ENCODE measurements around the gene DNM2. TPM values are rescaled to one million over a fixed set of nuclear protein-coding genes. Genes with fewer than 3 reads are reported as not detected.
"Not testable (repeated sequence)": the region's sequence is repeated elsewhere in the genome, so short reads cannot be mapped to it uniquely, and the experiment has no call there.

Gene DNM2
- total RNA-seq, 2 donors from 2014 or later = 403 to 422 TPM

GRCh38 chr19:10868872-10869547 is 151.1 kb downstream of the DNM2 start:
- ATAC-seq (no peak), DNase-seq (ENCODE audit: low spot score) (no peak)
- Mint-ChIP-seq H3K27ac (peak overlapping the region; percentile 78 to 98), H3K27me3 (no peaks in the 10 kb centered on the region), H3K36me3 (no peaks in the 10 kb centered on the region), H3K4me1 (ENCODE audit: low read depth in 2 of 2) (peaks cover 28 to 32% of the 10 kb centered on the region in 2 donors), H3K4me3 (no peak overlapping the region), H3K9me3 (no peaks in the 10 kb centered on the region)

DNA sequence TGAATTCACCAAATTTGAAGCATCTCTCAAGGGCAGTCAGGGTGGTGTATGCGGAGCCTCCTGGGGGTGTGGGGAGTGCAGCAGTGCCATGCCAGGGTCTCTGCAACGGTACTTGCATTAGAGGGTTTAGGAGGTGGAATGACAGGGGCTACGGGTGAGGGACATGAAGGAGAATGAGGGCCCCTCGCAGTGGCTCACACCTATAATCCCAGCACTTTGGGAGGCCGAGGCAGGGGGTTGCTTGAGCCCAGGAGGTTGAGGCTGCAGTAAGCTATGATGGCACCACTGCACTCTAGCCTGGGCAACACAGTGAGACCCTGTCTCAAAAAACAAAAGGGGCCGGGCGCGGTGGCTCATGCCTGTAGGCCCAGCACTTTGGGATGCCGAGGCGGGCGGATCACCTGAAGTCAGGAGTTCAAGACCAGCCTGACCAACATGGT is 152.0 kb downstream of the DNM2 start:
- not testable (repeated sequence) for H3K27me3 Mint-ChIP-seq, ATAC-seq

GRCh38 chr19:10870501-10870954 is 152.6 kb downstream of the DNM2 start:
- Mint-ChIP-seq H3K4me1 (ENCODE audit: low read depth in 2 of 2) (peaks cover 21 to 27% of the 10 kb centered on the region in 2 donors), H3K9me3 (no peaks in the 10 kb centered on the region), H3K27me3 (no peaks in the 10 kb centered on the region), H3K4me3 (peak overlapping the region; percentile 89), H3K36me3 (no peaks in the 10 kb centered on the region), H3K27ac (peak overlapping the region; percentile 85 to 90)
- DNase-seq (ENCODE audit: low spot score) (no peak), ATAC-seq (no peak)

More for the DNA sequence above, 152.0 kb downstream of the DNM2 start:
- H3K4me1 Mint-ChIP-seq (ENCODE audit: low read depth in 2 of 2) = peaks cover 21 to 27% of the 10 kb centered on the region in 2 donors
- H3K36me3 Mint-ChIP-seq; DNase-seq (ENCODE audit: low spot score); H3K9me3 Mint-ChIP-seq: not testable (repeated sequence)
- H3K27ac Mint-ChIP-seq = peak overlapping the region; percentile 85 to 90
- H3K4me3 Mint-ChIP-seq = peak overlapping the region; percentile 89

- no peaks in the 10 kb centered on the region for H3K9me3 Mint-ChIP-seq
- no peaks in the 10 kb centered on the region for H3K36me3 Mint-ChIP-seq
- peak within 1 kb of the TSS; percentile 89 for H3K4me3 Mint-ChIP-seq
- H3K4me1 Mint-ChIP-seq (ENCODE audit: low read depth in 2 of 2) = peaks cover 21 to 27% of the 10 kb centered on the region in 2 donors
- H3K27me3 Mint-ChIP-seq = no peaks in the 10 kb centered on the region
- ATAC-seq (peak; percentile 95), DNase-seq (ENCODE audit: low spot score) (peak; percentile 99)
- peak within 1 kb of the TSS; percentile 85 to 90 for H3K27ac Mint-ChIP-seq
Measured at GRCh38 chr19:10870955-10871603, 153.2 kb downstream of the DNM2 start, which contains the start of gene CARM1. CARM1 (plus strand) TSS chr19:10871553; CDS start chr19:10871703, 150 bp downstream.

- peak overlapping the region; percentile 62 to 87 for H3K27ac Mint-ChIP-seq
- ATAC-seq = peak in 1 of 2 donors; percentile 0
- no peaks in the 10 kb centered on the region for H3K36me3 Mint-ChIP-seq
- H3K4me3 Mint-ChIP-seq = peak overlapping the region; percentile 86
- H3K9me3 Mint-ChIP-seq = no peaks in the 10 kb centered on the region
- peak; percentile 64 for DNase-seq (ENCODE audit: low spot score)
- H3K27me3 Mint-ChIP-seq = no peaks in the 10 kb centered on the region
- H3K4me1 Mint-ChIP-seq (ENCODE audit: low read depth in 2 of 2) = peaks cover 25 to 30% of the 10 kb centered on the region in 2 donors
Measured at GRCh38 chr19:10871711-10872545, 154.0 kb downstream of the DNM2 start.

- DNase-seq (ENCODE audit: low spot score) = no peak
- H3K9me3 Mint-ChIP-seq = no peaks in the 10 kb centered on the region
Measured at GRCh38 chr19:10872546-10873107, 154.7 kb downstream of the DNM2 start.

DNA sequence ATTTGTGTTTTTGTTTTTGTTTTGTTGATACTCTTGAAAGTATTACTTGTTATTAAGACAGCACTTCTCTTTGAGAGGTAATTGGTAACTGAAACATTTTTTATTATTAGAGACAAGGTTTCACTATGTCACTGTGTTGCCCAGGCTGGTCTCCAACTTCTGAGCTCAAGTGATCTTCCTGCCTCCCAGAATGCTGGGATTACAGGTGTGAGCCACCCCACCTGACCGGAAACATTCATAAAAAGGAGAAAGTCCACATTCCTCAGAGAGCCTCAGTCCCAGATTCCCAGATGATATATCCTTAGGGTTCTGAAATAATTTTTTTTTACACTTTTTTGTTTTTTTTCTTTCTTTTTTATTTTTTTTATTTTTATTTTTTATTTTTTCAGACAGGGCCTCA is 156.1 kb downstream of the DNM2 start:
- Mint-ChIP-seq H3K9me3 (no peaks in the 10 kb centered on the region), H3K36me3 (no peaks in the 10 kb centered on the region), H3K27me3 (no peaks in the 10 kb centered on the region), H3K4me1 (ENCODE audit: low read depth in 2 of 2) (peaks cover 31 to 32% of the 10 kb centered on the region in 2 donors), H3K27ac (no peak overlapping the region), H3K4me3 (no peak overlapping the region)
- ATAC-seq = no peak
- DNase-seq (ENCODE audit: low spot score) = no peak

More at GRCh38 chr19:10872546-10873107, 154.7 kb downstream of the DNM2 start:
- Mint-ChIP-seq H3K27ac (peak overlapping the region; percentile 62 to 87), H3K36me3 (no peaks in the 10 kb centered on the region), H3K4me1 (ENCODE audit: low read depth in 2 of 2) (peaks cover 27 to 32% of the 10 kb centered on the region in 2 donors), H3K4me3 (peak overlapping the region; percentile 86), H3K27me3 (no peaks in the 10 kb centered on the region)
- no peak for ATAC-seq

GRCh38 chr19:10876459-10877240 is 158.8 kb downstream of the DNM2 start:
- peaks cover 31 to 33% of the 10 kb centered on the region in 2 donors for H3K4me1 Mint-ChIP-seq (ENCODE audit: low read depth in 2 of 2)
- ATAC-seq = peak; percentile 80 to 83
- peak overlapping the region; percentile 59 to 79 for H3K27ac Mint-ChIP-seq
- H3K36me3 Mint-ChIP-seq = no peaks in the 10 kb centered on the region
- H3K27me3 Mint-ChIP-seq = no peaks in the 10 kb centered on the region
- peak; percentile 67 for DNase-seq (ENCODE audit: low spot score)
- H3K9me3 Mint-ChIP-seq = no peaks in the 10 kb centered on the region
- peak overlapping the region; percentile 60 for H3K4me3 Mint-ChIP-seq

DNA sequence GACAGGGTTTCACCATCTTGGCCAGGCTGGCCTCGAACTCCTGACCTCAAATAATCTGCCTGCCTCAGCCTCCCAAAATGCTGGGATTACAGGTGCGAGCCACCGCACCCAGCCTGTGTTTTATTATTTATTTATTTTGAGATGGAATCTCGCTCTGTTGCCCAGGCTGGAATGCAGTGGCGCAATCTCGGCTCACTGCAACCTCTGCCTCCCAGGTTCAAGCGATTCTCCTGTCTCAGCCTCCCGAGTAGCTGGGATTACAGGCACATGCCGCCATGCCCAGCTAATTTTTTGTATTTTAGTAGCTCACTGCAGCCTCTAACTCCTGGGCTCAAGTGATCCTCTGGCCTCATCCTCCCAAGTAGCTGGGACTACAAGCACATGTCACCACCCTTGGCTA is 159.7 kb downstream of the DNM2 start:
- not testable (repeated sequence) for H3K9me3 Mint-ChIP-seq; DNase-seq (ENCODE audit: low spot score)
- peak overlapping the region; percentile 71 for H3K4me3 Mint-ChIP-seq

GRCh38 chr19:10878253-10878652 is 160.4 kb downstream of the DNM2 start:
- H3K4me3 Mint-ChIP-seq = peak overlapping the region; percentile 71
- peaks cover 23 to 25% of the 10 kb centered on the region in 2 donors for H3K4me1 Mint-ChIP-seq (ENCODE audit: low read depth in 2 of 2)
- no peaks in the 10 kb centered on the region for H3K9me3 Mint-ChIP-seq
- no peaks in the 10 kb centered on the region for H3K36me3 Mint-ChIP-seq
- H3K27ac Mint-ChIP-seq = peak overlapping the region; percentile 54 to 89
- H3K27me3 Mint-ChIP-seq = no peaks in the 10 kb centered on the region
- ATAC-seq (no peak), DNase-seq (ENCODE audit: low spot score) (no peak)

More for the DNA sequence above, 159.7 kb downstream of the DNM2 start:
- Mint-ChIP-seq H3K4me1 (ENCODE audit: low read depth in 2 of 2) (peaks cover 26 to 29% of the 10 kb centered on the region in 2 donors), H3K27ac (peak overlapping the region; percentile 59 to 89)
- H3K36me3 Mint-ChIP-seq, H3K27me3 Mint-ChIP-seq, ATAC-seq: not testable (repeated sequence)

Data from natural killer cell treated with Interleukin-12 subunit alpha and Interleukin-12 subunit beta and Interleukin-15 and Interleukin-18, amount 100 ng/mL, for 72 hours (primary cell).